ENCODE results near the gene EPB42.

- TF ChIP-seq ETV6 (CRISPR knock-in tag; IDR thresholded peaks at IDR 0.05) = no peak
- TF ChIP-seq ZNF281 (CRISPR knock-in tag; IDR thresholded peaks at IDR 0.05) = no peak
- TF ChIP-seq PREB (CRISPR knock-in tag; IDR thresholded peaks at IDR 0.05; ENCODE audit: borderline replicate concordance) = no peak
- TF ChIP-seq JUN (CRISPR knock-in tag; IDR thresholded peaks at IDR 0.05) = no peak
- no peak for TF ChIP-seq FOXP4 (CRISPR knock-in tag; IDR thresholded peaks at IDR 0.05)
- no peak for TF ChIP-seq CTCF (IDR thresholded peaks at IDR 0.05)
- TF ChIP-seq TEAD1 (CRISPR knock-in tag; IDR thresholded peaks at IDR 0.05) = no peak
- TF ChIP-seq FOXP1 (CRISPR knock-in tag; IDR thresholded peaks at IDR 0.05; ENCODE audit: borderline replicate concordance) = no peak
These were observed 50.9 kb downstream of the EPB42 start for GRCh38 chr15:43169888-43170287.
